K562 (cell line): ENCODE results near the gene TRMT1. TPM values are rescaled to one million over a fixed set of nuclear protein-coding genes. Genes with fewer than 3 reads are reported as not detected.

Source experiments
- BRD9 ChIP-seq: fragments of 450-650 bp; IDR thresholded peaks from 2 replicates; pipeline ENCODE4 v1.6.1; 2018; ENCODE audit warnings: low read depth; ENCODE audit not compliant: partially characterized antibody
- FOXA1 ChIP-seq: fragments of 450-650 bp; IDR thresholded peaks from 2 replicates; pipeline ENCODE4 v1.6.1; 2016; ENCODE audit warnings: mild to moderate bottlenecking, borderline replicate concordance
- KLF6 ChIP-seq: fragments of 250-450 bp; sonication (Bioruptor Pico); IDR thresholded peaks from 2 replicates; pipeline ENCODE4 v1.4.0; 2020; ENCODE audit warnings: mild to moderate bottlenecking, moderate library complexity, borderline replicate concordance
- RBM25 ChIP-seq: fragments of 200-400 bp; formaldehyde crosslinking; IDR thresholded peaks from 2 replicates; pipeline ENCODE4 v1.6.1; 2018; ENCODE audit warnings: low read length, low read depth, moderate library complexity; ENCODE audit not compliant: severe bottlenecking
- TBL1XR1 ChIP-seq, 2 experiments: IDR thresholded peaks; 2 replicates each; pipeline ENCODE4 v1.6.1; 2012; ENCODE audit warnings: improper control_type of control experiment in 2 of 2, low read length in 2 of 2, mild to moderate bottlenecking in 1 of 2
- ZFPM2 ChIP-seq: fragments of 250-450 bp; sonication (Bioruptor Pico); IDR thresholded peaks from 2 replicates; pipeline ENCODE4 v1.5.1; 2022; ENCODE audit warnings: mild to moderate bottlenecking
- ZNF175 ChIP-seq: fragments of 200-800 bp; sonication (Bioruptor generic); IDR thresholded peaks from 2 replicates; pipeline ENCODE4 v1.6.1; 2016; ENCODE audit warnings: low read depth, mild to moderate bottlenecking, missing genetic modification characterization, missing compliant biosample characterization
- ZNF584 ChIP-seq: fragments of 200-800 bp; sonication (Bioruptor generic); IDR thresholded peaks from 2 replicates; pipeline ENCODE4 v1.6.1; 2016; ENCODE audit warnings: low read depth, mild to moderate bottlenecking, missing genetic modification characterization, missing compliant biosample characterization
- ZNF764 ChIP-seq: fragments of 250-450 bp; sonication (Bioruptor Pico); IDR thresholded peaks from 2 replicates; pipeline ENCODE4 v1.4.0; 2020; ENCODE audit warnings: low read depth, mild to moderate bottlenecking, moderate library complexity
- polyA plus RNA-seq, 8 experiments: library from polyadenylated mRNA; depleted of rRNA in 4 of 8; stranded (reverse) in 5 of 8; unstranded in 3 of 8; fragments of >200 nt; fragmentation: Nextera tagmentation in 2 of 8; fragmentation: Illumina TruSeq in 1 of 8; extraction: Ambion mirVana in 2 of 8; extraction: Trizol in 1 of 8; gene quantifications; 2 replicates each; pipeline versions ENCODE4 v1.2.1 to v1.2.3, GENCODE V29; 2011 to 2014; ENCODE audit warnings: inconsistent platforms in 1 of 8, missing spikeins in 1 of 8
- total RNA-seq, 7 experiments: library from RNA; depleted of rRNA in 6 of 7; stranded (reverse); fragments of >200 nt in 6 of 7; fragmentation: Illumina TruSeq in 2 of 7; extraction: Trizol in 2 of 7; gene quantifications; 2 replicates each; pipeline versions ENCODE4 v1.2.1 to v1.2.3, GENCODE V29; 2011 to 2021; ENCODE audit warnings: low replicate concordance in 1 of 7
- TF ChIP-seq, protein P1 (sequence below): fragments of 250-450 bp; sonication (Bioruptor Pico); IDR thresholded peaks from 2 replicates; pipeline ENCODE4 v1.4.0; 2020; ENCODE audit warnings: mild to moderate bottlenecking, moderate library complexity
- TF ChIP-seq, protein P2 (sequence below): IDR thresholded peaks from 2 replicates; pipeline ENCODE4 v1.6.1; 2016; ENCODE audit warnings: missing genetic modification characterization, missing compliant biosample characterization
- TF ChIP-seq, protein P3 (sequence below): sonication (generic); formaldehyde crosslinking; IDR thresholded peaks from 2 replicates; pipeline ENCODE4 v1.8.1; 2022; ENCODE audit warnings: missing genetic modification reagents
- TF ChIP-seq, protein P4 (sequence below): fragments of 450-650 bp; conservative IDR thresholded peaks from 2 replicates; pipeline ENCODE4 v1.6.1; 2016; ENCODE audit warnings: missing genetic modification characterization, low read depth, mild to moderate bottlenecking, missing compliant biosample characterization, moderate library complexity

The TRMT1 gene
- total and polyA plus RNA-seq, 9 of the 15 experiments (the other 6 are each of a cell fraction or from before 2014, with no cell fraction given), result 5.8 to 158 (median 54.3) TPM

DNA sequence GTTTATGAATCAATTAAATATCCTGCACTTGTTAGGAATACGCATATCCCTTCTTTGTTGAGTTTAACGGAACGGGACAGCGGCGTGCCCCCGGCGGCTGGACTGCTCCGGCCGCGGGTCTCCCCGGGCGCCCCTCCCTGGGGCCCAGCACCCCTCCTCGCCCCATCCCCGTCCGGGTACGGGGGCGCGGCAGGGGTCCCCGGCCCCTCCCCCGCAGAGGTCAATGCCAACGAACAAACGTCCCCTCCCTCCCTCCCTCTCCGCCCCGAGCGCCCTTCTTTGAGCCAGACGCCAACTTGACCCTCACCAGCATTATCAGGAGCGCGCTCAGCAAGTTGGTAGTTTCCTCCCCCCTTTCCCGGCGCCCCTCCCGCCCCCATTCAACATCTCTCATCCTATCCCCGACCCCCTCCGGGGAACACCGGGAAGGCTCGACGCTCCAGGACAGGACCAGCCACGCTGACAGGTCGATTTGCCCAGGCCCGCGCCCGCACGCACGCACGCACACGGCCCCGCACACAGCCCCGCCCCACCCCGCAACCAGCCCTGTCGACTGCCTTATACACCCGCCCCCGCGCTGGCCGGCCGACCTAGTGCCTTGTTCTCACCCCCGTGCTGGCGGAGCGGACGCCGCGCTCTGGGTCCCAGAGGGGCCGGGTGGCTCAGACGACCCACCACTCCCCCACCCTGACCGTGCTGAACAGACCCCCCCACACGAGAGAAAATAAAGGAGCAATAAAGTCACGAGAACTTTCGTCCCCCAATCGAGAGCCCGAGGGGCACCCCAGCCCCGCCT is 18.9 kb downstream of the TRMT1 start (continued):
- TF ChIP-seq, protein P1, sequence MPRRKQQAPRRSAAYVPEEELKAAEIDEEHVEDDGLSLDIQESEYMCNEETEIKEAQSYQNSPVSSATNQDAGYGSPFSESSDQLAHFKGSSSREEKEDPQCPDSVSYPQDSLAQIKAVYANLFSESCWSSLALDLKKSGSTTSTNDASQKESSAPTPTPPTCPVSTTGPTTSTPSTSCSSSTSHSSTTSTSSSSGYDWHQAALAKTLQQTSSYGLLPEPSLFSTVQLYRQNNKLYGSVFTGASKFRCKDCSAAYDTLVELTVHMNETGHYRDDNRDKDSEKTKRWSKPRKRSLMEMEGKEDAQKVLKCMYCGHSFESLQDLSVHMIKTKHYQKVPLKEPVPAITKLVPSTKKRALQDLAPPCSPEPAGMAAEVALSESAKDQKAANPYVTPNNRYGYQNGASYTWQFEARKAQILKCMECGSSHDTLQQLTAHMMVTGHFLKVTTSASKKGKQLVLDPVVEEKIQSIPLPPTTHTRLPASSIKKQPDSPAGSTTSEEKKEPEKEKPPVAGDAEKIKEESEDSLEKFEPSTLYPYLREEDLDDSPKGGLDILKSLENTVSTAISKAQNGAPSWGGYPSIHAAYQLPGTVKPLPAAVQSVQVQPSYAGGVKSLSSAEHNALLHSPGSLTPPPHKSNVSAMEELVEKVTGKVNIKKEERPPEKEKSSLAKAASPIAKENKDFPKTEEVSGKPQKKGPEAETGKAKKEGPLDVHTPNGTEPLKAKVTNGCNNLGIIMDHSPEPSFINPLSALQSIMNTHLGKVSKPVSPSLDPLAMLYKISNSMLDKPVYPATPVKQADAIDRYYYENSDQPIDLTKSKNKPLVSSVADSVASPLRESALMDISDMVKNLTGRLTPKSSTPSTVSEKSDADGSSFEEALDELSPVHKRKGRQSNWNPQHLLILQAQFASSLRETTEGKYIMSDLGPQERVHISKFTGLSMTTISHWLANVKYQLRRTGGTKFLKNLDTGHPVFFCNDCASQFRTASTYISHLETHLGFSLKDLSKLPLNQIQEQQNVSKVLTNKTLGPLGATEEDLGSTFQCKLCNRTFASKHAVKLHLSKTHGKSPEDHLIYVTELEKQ (CRISPR knock-in tag), result no peak
- TF ChIP-seq ZNF764 (CRISPR knock-in tag) (0 out of 2 replicates have a peak, but pooled peaks have one; percentile 28), ZFPM2 (CRISPR knock-in tag) (0 out of 2 replicates have a peak, but pooled peaks have one; percentile 12), ZNF175 (CRISPR knock-in tag) (no peak), KLF6 (CRISPR knock-in tag) (no peak), BRD9 (no peak), TBL1XR1 (IDR thresholded peaks at IDR 0.05; ENCODE audit: low read length in 2 of 2) (no peak), RBM25 (no peak), FOXA1 (no peak), ZNF584 (CRISPR knock-in tag) (no peak; the same call in 1 of the 2 replicates)
- TF ChIP-seq, protein P2, sequence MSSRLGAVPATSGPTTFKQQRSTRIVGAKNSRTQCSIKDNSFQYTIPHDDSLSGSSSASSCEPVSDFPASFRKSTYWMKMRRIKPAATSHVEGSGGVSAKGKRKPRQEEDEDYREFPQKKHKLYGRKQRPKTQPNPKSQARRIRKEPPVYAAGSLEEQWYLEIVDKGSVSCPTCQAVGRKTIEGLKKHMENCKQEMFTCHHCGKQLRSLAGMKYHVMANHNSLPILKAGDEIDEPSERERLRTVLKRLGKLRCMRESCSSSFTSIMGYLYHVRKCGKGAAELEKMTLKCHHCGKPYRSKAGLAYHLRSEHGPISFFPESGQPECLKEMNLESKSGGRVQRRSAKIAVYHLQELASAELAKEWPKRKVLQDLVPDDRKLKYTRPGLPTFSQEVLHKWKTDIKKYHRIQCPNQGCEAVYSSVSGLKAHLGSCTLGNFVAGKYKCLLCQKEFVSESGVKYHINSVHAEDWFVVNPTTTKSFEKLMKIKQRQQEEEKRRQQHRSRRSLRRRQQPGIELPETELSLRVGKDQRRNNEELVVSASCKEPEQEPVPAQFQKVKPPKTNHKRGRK (tag), result no peak
- TF ChIP-seq, protein P3, sequence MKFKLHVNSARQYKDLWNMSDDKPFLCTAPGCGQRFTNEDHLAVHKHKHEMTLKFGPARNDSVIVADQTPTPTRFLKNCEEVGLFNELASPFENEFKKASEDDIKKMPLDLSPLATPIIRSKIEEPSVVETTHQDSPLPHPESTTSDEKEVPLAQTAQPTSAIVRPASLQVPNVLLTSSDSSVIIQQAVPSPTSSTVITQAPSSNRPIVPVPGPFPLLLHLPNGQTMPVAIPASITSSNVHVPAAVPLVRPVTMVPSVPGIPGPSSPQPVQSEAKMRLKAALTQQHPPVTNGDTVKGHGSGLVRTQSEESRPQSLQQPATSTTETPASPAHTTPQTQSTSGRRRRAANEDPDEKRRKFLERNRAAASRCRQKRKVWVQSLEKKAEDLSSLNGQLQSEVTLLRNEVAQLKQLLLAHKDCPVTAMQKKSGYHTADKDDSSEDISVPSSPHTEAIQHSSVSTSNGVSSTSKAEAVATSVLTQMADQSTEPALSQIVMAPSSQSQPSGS (CRISPR knock-in tag), result no peak
- TF ChIP-seq, protein P4, sequence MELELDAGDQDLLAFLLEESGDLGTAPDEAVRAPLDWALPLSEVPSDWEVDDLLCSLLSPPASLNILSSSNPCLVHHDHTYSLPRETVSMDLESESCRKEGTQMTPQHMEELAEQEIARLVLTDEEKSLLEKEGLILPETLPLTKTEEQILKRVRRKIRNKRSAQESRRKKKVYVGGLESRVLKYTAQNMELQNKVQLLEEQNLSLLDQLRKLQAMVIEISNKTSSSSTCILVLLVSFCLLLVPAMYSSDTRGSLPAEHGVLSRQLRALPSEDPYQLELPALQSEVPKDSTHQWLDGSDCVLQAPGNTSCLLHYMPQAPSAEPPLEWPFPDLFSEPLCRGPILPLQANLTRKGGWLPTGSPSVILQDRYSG (tag), result no peak
